ENCODE data around the gene NAV3.

NAV3 gene

GRCh38 chr12:77894556-77894955 lies 63.9 kb downstream of the NAV3 start:
- Histone ChIP-seq H3K4me3 (ENCODE audit: low read length) (no peak overlapping the region), H3K4me1 (ENCODE audit: low read length) (peaks cover 38% of the 10 kb centered on the region), H2AFZ (ENCODE audit: low read depth, low read length) (peak overlapping the region; percentile 17; the same call in 1 of the 2 replicates), H3K4me2 (ENCODE audit: low read length) (no peak overlapping the region), H3K9me3 (ENCODE audit: insufficient read depth, low read length) (no peaks in the 10 kb centered on the region), H3K36me3 (replicated peaks; ENCODE audit: low read depth, low read length) (no peaks in the 10 kb centered on the region), H3K27me3 (ENCODE audit: low read depth, low read length) (no peaks in the 10 kb centered on the region), H4K20me1 (ENCODE audit: insufficient read depth, low read length) (no peaks in the 10 kb centered on the region), H3K27ac (ENCODE audit: low read length) (no peak overlapping the region), H3K9ac (ENCODE audit: low read length) (no peak overlapping the region), H3K79me2 (ENCODE audit: low read length) (no peaks in the 10 kb centered on the region)
- TF ChIP-seq CTCF (IDR thresholded peaks at IDR 0.05; ENCODE audit: low read depth, low read length) = no peak
- no peak for TF ChIP-seq EZH2phosphoT487 (IDR thresholded peaks at IDR 0.05; ENCODE audit: low read depth)

DNA sequence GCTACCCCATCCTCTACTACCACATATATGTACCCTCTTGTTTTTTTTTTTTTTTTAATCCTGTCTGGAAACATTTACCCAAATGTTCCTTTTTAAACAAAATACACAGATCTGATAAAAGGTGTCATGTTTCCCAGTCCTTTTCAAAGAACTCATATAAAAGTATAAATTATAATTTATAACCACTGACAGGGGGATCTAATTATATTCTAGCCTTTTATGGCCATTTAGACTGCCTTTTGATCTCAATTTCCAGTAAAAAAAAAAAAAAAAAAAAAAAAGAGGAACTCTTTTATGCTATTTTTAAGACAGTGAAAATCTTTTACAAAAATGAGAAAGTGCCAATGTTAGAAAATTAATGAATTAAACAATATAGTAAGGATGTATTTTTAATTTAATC lies 65.0 kb downstream of the NAV3 start:
- peak overlapping the region; percentile 50 for H3K9ac ChIP-seq (ENCODE audit: low read length)
- peak overlapping the region; percentile 64 for H3K27ac ChIP-seq (ENCODE audit: low read length)
- H3K4me2 ChIP-seq (ENCODE audit: low read length) = peak overlapping the region; percentile 67
- no peaks in the 10 kb centered on the region for H3K27me3 ChIP-seq (ENCODE audit: low read depth, low read length)
- peak overlapping the region; percentile 95 for H2AFZ ChIP-seq (ENCODE audit: low read depth, low read length)
- H3K36me3 ChIP-seq (replicated peaks; ENCODE audit: low read depth, low read length) = no peaks in the 10 kb centered on the region
- H3K79me2 ChIP-seq (ENCODE audit: low read length) = no peaks in the 10 kb centered on the region
- peaks cover 38% of the 10 kb centered on the region for H3K4me1 ChIP-seq (ENCODE audit: low read length)
- TF ChIP-seq CTCF (IDR thresholded peaks at IDR 0.05; ENCODE audit: low read depth, low read length) (no peak), EZH2phosphoT487 (IDR thresholded peaks at IDR 0.05; ENCODE audit: low read depth) (no peak)
- H3K4me3 ChIP-seq (ENCODE audit: low read length) = peak overlapping the region; percentile 26; the same call in 1 of the 2 replicates
- no peaks in the 10 kb centered on the region for H4K20me1 ChIP-seq (ENCODE audit: insufficient read depth, low read length)
- H3K9me3 ChIP-seq (ENCODE audit: insufficient read depth, low read length) = no peaks in the 10 kb centered on the region

GRCh38 chr12:77907936-77908335 lies 77.2 kb downstream of the NAV3 start:
- TF ChIP-seq EZH2phosphoT487 (IDR thresholded peaks at IDR 0.05; ENCODE audit: low read depth) (no peak), CTCF (IDR thresholded peaks at IDR 0.05; ENCODE audit: low read depth, low read length) (no peak)
- H3K4me2 ChIP-seq (ENCODE audit: low read length) = no peak overlapping the region

DNA sequence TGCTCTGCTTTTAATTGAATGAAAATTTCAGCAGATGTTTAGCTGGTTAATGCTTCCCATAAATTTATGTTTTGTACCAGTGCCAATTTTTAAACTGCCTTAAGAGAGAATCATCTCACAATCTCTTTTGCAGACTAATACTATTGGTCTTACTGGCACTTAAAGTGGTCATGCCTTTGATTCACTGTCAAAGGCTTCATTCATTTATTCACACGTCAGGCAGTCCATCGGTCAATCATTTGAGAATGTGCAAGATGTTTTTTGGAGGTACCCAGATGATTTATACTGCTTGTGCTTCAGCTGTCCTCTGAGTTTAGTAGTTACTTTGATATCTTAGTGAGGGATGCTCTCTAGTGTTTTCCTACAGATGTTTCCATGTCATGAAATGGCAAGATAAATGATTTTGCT lies 83.4 kb downstream of the NAV3 start:
- H4K20me1 ChIP-seq (ENCODE audit: insufficient read depth, low read length) = no peaks in the 10 kb centered on the region
- H3K27ac ChIP-seq (ENCODE audit: low read length) = no peak overlapping the region
- peaks cover 17% of the 10 kb centered on the region for H3K4me1 ChIP-seq (ENCODE audit: low read length)
- H3K4me3 ChIP-seq (ENCODE audit: low read length) = no peak overlapping the region
- H3K27me3 ChIP-seq (ENCODE audit: low read depth, low read length) = no peaks in the 10 kb centered on the region
- peak; percentile 18 for TF ChIP-seq CTCF (IDR thresholded peaks at IDR 0.05; ENCODE audit: low read depth, low read length)
- TF ChIP-seq EZH2phosphoT487 (IDR thresholded peaks at IDR 0.05; ENCODE audit: low read depth) = no peak
- no peak overlapping the region for H3K9ac ChIP-seq (ENCODE audit: low read length)
- H3K79me2 ChIP-seq (ENCODE audit: low read length) = no peaks in the 10 kb centered on the region
- H3K4me2 ChIP-seq (ENCODE audit: low read length) = no peak overlapping the region
- no peak overlapping the region for H2AFZ ChIP-seq (ENCODE audit: low read depth, low read length)
- H3K9me3 ChIP-seq (ENCODE audit: insufficient read depth, low read length) = no peaks in the 10 kb centered on the region
- H3K36me3 ChIP-seq (replicated peaks; ENCODE audit: low read depth, low read length) = no peaks in the 10 kb centered on the region

More at GRCh38 chr12:77907936-77908335, 77.2 kb downstream of the NAV3 start:
- Histone ChIP-seq H3K9me3 (ENCODE audit: insufficient read depth, low read length) (no peaks in the 10 kb centered on the region), H3K27me3 (ENCODE audit: low read depth, low read length) (no peaks in the 10 kb centered on the region), H3K4me3 (ENCODE audit: low read length) (no peak overlapping the region), H3K27ac (ENCODE audit: low read length) (no peak overlapping the region), H3K36me3 (replicated peaks; ENCODE audit: low read depth, low read length) (no peaks in the 10 kb centered on the region), H3K9ac (ENCODE audit: low read length) (no peak overlapping the region), H3K4me1 (ENCODE audit: low read length) (no peaks in the 10 kb centered on the region), H4K20me1 (ENCODE audit: insufficient read depth, low read length) (no peaks in the 10 kb centered on the region), H2AFZ (ENCODE audit: low read depth, low read length) (no peak overlapping the region), H3K79me2 (ENCODE audit: low read length) (no peaks in the 10 kb centered on the region)

Data from OCI-LY3 (cell line).